ENCODE measurements around the gene TMEM176A.
A peak's percentile ranks its signal among the peaks of the same experiment; 100 is the strongest.
"Not testable (repeated sequence)": the region's sequence is repeated elsewhere in the genome, so short reads cannot be mapped to it uniquely, and the experiment has no call there.

Gene TMEM176A

GRCh38 chr7:150788474-150789269 lies 11.9 kb upstream of the TMEM176A start:
- DNase-seq, result no peak

GRCh38 chr7:150790416-150791075 lies 10.0 kb upstream of the TMEM176A start:
- DNase-seq, result no peak

GRCh38 chr7:150791304-150791703 lies 9.3 kb upstream of the TMEM176A start:
- no peak for DNase-seq

- DNase-seq, result no peak
Measured at GRCh38 chr7:150791746-150792452, 8.7 kb upstream of the TMEM176A start.

DNA sequence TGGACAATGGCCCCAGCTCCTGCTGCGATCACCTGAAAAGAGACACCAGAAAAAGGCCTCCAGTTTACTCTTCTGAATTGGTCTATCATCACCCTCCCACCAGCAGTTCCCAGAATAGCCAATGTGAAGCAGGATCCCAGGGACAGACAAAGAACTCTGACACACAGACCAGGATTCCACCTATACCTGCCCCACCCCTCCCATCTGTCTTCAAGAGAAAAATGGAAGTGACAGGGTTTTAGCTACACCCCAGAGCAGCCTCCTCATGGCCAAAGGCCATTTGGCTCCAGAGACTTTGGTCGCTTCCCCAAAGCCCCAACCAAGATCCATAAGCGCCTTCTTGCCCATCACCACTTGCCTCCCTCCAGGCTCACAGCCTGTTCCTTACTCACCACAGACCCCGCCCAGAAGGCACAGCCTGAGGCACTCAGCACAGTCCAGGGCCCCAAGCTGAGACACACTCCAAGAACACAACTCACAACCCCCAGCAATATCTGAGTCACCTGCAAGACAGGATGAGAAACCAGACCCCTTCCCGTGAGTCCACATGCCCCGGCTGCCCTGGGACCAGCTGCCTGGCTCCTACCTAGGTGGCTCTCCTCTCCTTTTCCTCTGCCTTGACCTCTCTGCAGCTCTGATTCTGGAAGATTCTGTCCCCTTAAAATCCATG lies 6.9 kb upstream of the TMEM176A start:
- DNase-seq, result no peak

DNA sequence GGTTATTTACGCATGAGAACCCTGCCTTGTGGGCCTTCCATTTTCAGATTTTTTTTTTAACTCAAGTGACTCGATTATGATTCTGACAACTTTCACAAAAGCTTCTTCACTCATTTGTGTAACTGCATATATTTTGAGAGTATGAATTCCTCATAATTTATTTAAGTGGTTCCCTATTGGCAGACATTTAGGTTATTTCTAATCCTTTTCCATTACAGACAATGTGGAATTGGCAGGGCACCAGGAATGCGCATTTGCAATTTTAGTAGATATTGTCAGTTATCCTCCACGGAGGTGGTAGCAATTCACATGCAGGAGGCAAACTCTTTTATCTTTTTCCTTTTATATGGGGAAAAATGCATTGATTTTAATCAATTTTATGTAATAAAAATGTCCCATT lies 2.9 kb upstream of the TMEM176A start:
- no peak for DNase-seq

DNA sequence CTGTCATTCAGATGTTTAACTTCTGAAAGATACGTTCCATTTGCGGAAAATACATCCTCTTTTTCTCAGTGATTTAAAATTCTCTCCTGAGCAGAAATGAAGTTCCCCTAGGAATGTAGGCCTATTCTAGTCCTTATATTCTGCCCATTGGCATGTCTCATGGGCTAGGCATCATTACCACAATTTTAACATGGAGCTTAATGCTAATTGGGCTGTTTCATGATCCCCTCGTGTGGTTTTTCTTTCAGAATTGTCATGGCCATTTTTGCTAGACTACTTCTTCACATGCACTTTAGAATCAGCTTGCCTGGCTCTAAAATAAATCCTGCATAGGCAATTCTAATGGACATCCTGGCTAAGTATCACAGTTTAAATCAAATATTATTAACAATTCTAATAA lies 1.4 kb upstream of the TMEM176A start:
- DNase-seq, result no peak

DNA sequence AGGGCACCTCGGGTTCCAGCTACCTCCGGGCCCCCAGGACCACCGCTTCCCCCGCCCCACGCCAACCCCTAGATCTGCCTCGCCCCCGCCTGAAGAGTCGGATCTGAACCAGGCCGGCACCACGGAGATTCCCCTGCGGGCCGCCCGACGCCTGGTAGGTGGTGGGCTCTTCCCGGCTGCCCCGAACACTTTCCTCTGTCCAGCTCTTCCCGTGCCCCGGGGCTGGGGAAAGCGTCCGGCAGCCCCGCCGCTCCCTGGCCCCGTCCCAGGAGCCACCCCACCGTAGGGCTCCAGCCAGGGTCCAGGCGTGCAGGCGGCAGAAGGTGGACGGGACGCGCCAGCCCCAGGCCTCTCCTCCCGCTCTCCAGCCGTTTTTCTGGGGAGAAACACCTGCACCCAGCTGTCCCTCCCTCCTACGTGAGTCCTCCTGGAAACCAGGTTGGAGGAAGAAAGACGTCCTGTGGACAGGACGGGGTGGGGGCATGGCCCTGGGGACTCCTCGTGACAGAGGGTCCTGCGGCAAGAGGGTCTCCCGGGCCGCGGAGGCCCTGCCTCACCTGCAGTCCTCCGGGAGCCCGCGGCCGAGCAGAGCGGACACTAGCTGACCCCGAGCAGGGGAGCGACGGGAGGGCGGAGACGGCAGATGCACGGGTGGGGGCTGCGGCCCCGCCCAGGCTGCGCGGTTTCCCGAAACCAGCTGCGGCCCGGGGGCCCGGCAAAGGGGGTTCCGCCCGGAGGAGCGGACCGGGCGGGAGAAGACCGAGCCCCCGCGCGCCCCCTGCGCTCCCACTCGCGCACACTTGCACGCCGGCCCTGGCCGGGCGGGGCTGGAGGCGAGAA lies 608 bp upstream of the TMEM176A start, which contains the start of gene TMEM176B:
Gene TMEM176B, minus strand, starts transcription at position 624 of the 840 bp plus-strand sequence. CDS start 3,795 bp downstream, outside the sequence.
- DNase-seq, result no peak

DNA sequence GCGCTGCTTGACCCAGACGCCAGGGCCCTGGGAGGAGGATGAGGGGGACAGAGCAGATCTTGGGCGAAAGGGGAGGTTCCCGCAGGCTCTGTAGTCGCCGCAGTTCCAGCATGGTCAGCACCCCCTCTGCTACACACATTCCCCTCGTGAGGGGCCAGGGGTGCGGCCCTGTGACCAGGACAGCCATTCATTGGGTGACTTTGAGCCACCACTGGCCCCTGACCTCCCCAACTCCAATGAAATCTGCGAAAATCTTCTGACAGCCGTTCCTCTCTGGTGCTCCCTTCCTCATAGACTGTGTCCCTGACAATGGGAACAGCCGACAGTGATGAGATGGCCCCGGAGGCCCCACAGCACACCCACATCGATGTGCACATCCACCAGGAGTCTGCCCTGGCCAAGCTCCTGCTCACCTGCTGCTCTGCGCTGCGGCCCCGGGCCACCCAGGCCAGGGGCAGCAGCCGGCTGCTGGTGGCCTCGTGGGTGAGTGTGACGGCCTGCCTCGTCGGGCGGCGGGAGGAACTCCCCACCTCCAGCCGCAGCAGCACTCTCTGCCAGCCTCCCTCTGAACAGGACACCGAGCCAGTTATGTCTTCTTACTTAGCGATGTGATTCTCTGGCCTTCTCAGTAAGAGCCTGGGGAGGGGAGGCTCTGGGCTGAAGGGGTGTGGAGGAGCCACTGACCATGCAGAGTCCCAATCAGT lies 825 bp downstream of the TMEM176A start:
- DNase-seq, result no peak

DNA sequence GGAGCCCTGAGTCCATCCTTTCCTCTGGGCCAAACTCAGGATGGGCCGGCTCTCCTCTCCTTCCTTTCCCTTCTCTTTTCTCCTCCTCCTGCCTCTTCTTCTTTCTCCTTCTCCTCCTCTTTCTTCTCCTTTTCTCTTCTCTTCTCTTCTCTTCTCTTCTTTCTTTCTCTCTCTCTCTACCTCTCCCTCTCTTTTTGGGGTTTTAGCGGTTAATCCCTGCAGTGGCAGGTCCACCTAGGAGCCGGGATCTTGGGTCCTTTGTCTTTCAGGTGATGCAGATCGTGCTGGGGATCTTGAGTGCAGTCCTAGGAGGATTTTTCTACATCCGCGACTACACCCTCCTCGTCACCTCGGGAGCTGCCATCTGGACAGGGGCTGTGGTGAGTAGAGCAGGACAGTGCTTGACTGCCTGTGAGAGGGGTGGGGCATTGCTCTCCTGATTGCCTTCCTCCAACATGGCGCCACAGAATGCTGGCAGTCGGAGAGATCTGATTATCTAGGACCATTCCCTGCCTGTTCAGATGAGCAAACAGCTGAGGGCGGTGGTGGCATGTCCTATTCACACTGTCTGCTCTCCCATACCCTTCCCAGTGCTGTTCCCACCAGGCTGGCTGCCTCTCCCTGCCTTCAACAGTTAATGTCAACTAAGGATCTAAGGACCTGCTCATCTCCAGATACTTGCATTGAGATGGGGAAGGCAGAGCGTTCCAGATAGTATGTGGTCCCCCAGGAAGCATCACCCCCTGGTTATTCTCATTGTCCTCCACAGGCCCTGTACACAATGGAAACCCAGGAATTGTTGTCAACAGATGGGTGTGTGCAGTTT lies 1.6 kb downstream of the TMEM176A start:
- no peak for DNase-seq

DNA sequence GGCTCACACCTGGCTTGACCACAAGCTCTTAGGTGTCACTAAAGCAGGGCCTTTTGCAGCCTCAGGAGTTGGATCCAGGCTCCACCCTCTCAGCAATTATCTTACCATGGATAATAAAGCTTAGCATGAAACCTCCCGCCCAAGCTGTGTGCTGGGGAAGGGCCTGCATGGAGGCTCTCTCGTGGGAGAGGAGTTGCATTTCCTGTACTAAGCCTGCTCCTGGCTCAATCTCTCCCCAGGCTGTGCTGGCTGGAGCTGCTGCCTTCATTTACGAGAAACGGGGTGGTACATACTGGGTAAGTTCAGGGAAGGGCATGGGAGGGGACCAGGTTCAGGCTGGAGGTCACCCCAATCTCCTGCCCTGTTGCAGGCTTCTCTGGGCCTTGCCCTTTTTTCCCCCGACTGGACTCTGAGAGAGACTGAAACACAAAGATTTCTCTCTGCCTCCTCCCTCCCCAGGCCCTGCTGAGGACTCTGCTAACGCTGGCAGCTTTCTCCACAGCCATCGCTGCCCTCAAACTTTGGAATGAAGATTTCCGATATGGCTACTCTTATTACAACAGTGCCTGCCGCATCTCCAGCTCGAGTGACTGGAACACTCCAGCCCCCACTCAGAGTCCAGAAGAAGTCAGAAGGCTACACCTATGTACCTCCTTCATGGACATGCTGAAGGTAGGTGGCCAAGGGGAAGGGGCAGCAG lies 2.7 kb downstream of the TMEM176A start:
- DNase-seq, result no peak

GRCh38 chr7:150804802-150805201 lies 4.2 kb downstream of the TMEM176A start:
- no peak for DNase-seq

- no peak for DNase-seq
Measured at GRCh38 chr7:150805864-150806263, 5.3 kb downstream of the TMEM176A start.

- DNase-seq, result no peak
Measured at GRCh38 chr7:150806454-150806853, 5.9 kb downstream of the TMEM176A start.

DNA sequence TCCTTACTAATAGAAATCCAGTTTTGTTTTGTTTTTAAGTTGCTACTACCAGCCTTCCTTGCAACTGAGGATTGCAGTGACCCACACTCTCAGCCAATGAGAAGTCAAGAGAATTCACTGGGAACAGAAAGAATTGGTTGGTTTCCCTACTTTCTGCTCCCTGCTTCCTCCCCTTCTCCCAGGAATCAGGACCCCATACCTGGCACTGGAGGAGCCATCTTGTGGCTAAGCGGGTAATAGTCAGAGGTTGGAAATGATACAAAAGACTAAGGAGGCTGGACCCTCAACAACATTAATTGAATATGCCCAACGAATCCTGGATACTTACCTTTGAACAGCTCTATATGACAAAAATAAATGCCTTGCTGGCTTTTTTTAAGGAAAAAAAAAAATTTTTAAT lies 6.3 kb downstream of the TMEM176A start:
- no peak for DNase-seq

- not testable (repeated sequence) for DNase-seq
Measured at GRCh38 chr7:150807616-150808438, 7.3 kb downstream of the TMEM176A start.

DNA sequence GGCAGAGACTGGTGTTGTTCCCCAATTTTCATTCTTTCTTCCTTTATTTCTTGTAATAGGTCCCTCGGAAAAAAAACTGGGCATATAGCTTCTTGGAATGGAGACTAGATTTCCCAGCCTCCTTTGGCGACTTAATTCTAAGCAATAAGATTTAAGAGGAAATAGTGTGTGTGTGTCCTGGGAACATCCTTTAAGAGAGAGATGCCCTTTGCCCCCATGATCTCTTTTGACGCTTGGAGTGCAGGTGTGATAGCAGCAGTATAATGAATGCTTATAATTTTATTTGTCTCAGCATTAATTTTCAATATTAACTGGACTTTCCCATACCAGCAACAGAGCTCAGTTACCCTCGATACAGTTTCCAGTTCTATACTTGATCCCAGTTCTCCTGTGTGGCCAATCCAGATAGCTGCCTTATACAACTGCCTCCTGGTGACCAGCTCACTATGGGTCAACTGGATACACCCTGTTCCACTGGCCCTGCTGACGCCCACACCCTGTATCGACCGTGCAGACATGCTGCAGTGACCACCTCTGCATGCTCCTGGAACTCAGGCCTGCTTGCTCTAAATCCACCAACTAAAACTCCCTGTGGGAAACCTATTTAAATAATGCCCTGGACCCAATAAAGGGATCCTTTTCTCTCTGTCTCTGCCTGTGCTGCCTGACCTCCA lies 13.9 kb downstream of the TMEM176A start:
- DNase-seq, result no peak

- peak; percentile 1 for DNase-seq
Measured at GRCh38 chr7:150818971-150819370, 18.4 kb downstream of the TMEM176A start.
